ENCODE results near the gene ADCY1.
"Not testable (repeated sequence)": the region's sequence is repeated elsewhere in the genome, so short reads cannot be mapped to it uniquely, and the experiment has no call there.

The ADCY1 gene

GRCh38 chr7:45718464-45719330 lies 144.5 kb downstream of the ADCY1 start:
- peaks cover 11% of the 10 kb centered on the region for H3K4me1 ChIP-seq (ENCODE audit: insufficient read depth, low read length, poor library complexity, severe bottlenecking)
- H3K9me2 ChIP-seq (replicated peaks; ENCODE audit: low read depth, low read length), result no peaks in the 10 kb centered on the region
- H3K36me3 ChIP-seq (ENCODE audit: insufficient read depth, low read length), result peaks cover 8% of the 10 kb centered on the region; the same call in 1 of the 2 replicates
- no peaks in the 10 kb centered on the region for H3F3A ChIP-seq (ENCODE audit: low read depth)
- H4K20me1 ChIP-seq (ENCODE audit: insufficient read depth, low read length, poor library complexity, severe bottlenecking), result no peaks in the 10 kb centered on the region
- H3K4me3 ChIP-seq (ENCODE audit: low read length, poor library complexity, severe bottlenecking), result no peak overlapping the region
- TF ChIP-seq EZH2phosphoT487 (IDR thresholded peaks at IDR 0.05; ENCODE audit: borderline replicate concordance) (no peak), CTCF (conservative IDR thresholded peaks at IDR 0.05; ENCODE audit: low read length) (no peak)
- no peaks in the 10 kb centered on the region for H3K9me3 ChIP-seq (ENCODE audit: insufficient read depth, low read depth, low read length)
- no peaks in the 10 kb centered on the region for H3K79me2 ChIP-seq (ENCODE audit: insufficient read depth, low read length)
- no peak overlapping the region for H3K9ac ChIP-seq (ENCODE audit: low read depth, low read length, poor library complexity, severe bottlenecking)
- no peaks in the 10 kb centered on the region for H3K27me3 ChIP-seq (ENCODE audit: insufficient read depth, low read length, poor library complexity, severe bottlenecking)
- no peak overlapping the region for H2AFZ ChIP-seq (ENCODE audit: low read length)
- peak overlapping the region; percentile 10 for H3K4me2 ChIP-seq (ENCODE audit: low read depth, low read length, poor library complexity, severe bottlenecking)

- no peaks in the 10 kb centered on the region for H3K9me2 ChIP-seq (replicated peaks; ENCODE audit: low read depth, low read length)
- TF ChIP-seq EZH2phosphoT487 (IDR thresholded peaks at IDR 0.05; ENCODE audit: borderline replicate concordance) (no peak), CTCF (conservative IDR thresholded peaks at IDR 0.05; ENCODE audit: low read length) (no peak)
- H3K4me1 ChIP-seq (ENCODE audit: insufficient read depth, low read length, poor library complexity, severe bottlenecking), result peaks cover 11% of the 10 kb centered on the region
- H3K4me2 ChIP-seq (ENCODE audit: low read depth, low read length, poor library complexity, severe bottlenecking), result no peak overlapping the region
- H2AFZ ChIP-seq (ENCODE audit: low read length), result no peak overlapping the region
- H3K9me3 ChIP-seq (ENCODE audit: insufficient read depth, low read depth, low read length), result no peaks in the 10 kb centered on the region
- H3F3A ChIP-seq (ENCODE audit: low read depth), result no peaks in the 10 kb centered on the region
- H3K36me3 ChIP-seq (ENCODE audit: insufficient read depth, low read length), result peaks cover 25% of the 10 kb centered on the region; the same call in 1 of the 2 replicates
- no peak overlapping the region for H3K9ac ChIP-seq (ENCODE audit: low read depth, low read length, poor library complexity, severe bottlenecking)
- no peaks in the 10 kb centered on the region for H4K20me1 ChIP-seq (ENCODE audit: insufficient read depth, low read length, poor library complexity, severe bottlenecking)
- no peaks in the 10 kb centered on the region for H3K27me3 ChIP-seq (ENCODE audit: insufficient read depth, low read length, poor library complexity, severe bottlenecking)
- H3K79me2 ChIP-seq (ENCODE audit: insufficient read depth, low read length), result no peaks in the 10 kb centered on the region
- H3K4me3 ChIP-seq (ENCODE audit: low read length, poor library complexity, severe bottlenecking), result no peak overlapping the region
These were observed 146.8 kb downstream of the ADCY1 start for GRCh38 chr7:45720989-45721388.

GRCh38 chr7:45721686-45722598 lies 147.8 kb downstream of the ADCY1 start:
- no peak overlapping the region for H3K9ac ChIP-seq (ENCODE audit: low read depth, low read length, poor library complexity, severe bottlenecking)
- H2AFZ ChIP-seq (ENCODE audit: low read length), result no peak overlapping the region
- no peaks in the 10 kb centered on the region for H3K27me3 ChIP-seq (ENCODE audit: insufficient read depth, low read length, poor library complexity, severe bottlenecking)
- peaks cover 32% of the 10 kb centered on the region; the same call in 1 of the 2 replicates for H3K36me3 ChIP-seq (ENCODE audit: insufficient read depth, low read length)
- TF ChIP-seq CTCF (conservative IDR thresholded peaks at IDR 0.05; ENCODE audit: low read length) (no peak; the same call in 1 of the 2 replicates), EZH2phosphoT487 (IDR thresholded peaks at IDR 0.05; ENCODE audit: borderline replicate concordance) (no peak)
- H3K4me1 ChIP-seq (ENCODE audit: insufficient read depth, low read length, poor library complexity, severe bottlenecking), result peaks cover 11% of the 10 kb centered on the region
- no peaks in the 10 kb centered on the region for H4K20me1 ChIP-seq (ENCODE audit: insufficient read depth, low read length, poor library complexity, severe bottlenecking)
- H3K9me2 ChIP-seq (replicated peaks; ENCODE audit: low read depth, low read length), result no peaks in the 10 kb centered on the region
- no peaks in the 10 kb centered on the region for H3K9me3 ChIP-seq (ENCODE audit: insufficient read depth, low read depth, low read length)
- H3F3A ChIP-seq (ENCODE audit: low read depth), result no peaks in the 10 kb centered on the region
- no peak overlapping the region for H3K4me2 ChIP-seq (ENCODE audit: low read depth, low read length, poor library complexity, severe bottlenecking)
- no peaks in the 10 kb centered on the region for H3K79me2 ChIP-seq (ENCODE audit: insufficient read depth, low read length)
- no peak overlapping the region for H3K4me3 ChIP-seq (ENCODE audit: low read length, poor library complexity, severe bottlenecking)

- not testable (repeated sequence) for H3K27me3 ChIP-seq (ENCODE audit: insufficient read depth, low read length, poor library complexity, severe bottlenecking); H3K4me1 ChIP-seq (ENCODE audit: insufficient read depth, low read length, poor library complexity, severe bottlenecking); H3F3A ChIP-seq (ENCODE audit: low read depth); H3K9ac ChIP-seq (ENCODE audit: low read depth, low read length, poor library complexity, severe bottlenecking); H4K20me1 ChIP-seq (ENCODE audit: insufficient read depth, low read length, poor library complexity, severe bottlenecking); H2AFZ ChIP-seq (ENCODE audit: low read length); H3K79me2 ChIP-seq (ENCODE audit: insufficient read depth, low read length); H3K9me2 ChIP-seq (replicated peaks; ENCODE audit: low read depth, low read length); H3K9me3 ChIP-seq (ENCODE audit: insufficient read depth, low read depth, low read length); H3K4me3 ChIP-seq (ENCODE audit: low read length, poor library complexity, severe bottlenecking); H3K4me2 ChIP-seq (ENCODE audit: low read depth, low read length, poor library complexity, severe bottlenecking)
- peaks cover 41% of the 10 kb centered on the region; the same call in 1 of the 2 replicates for H3K36me3 ChIP-seq (ENCODE audit: insufficient read depth, low read length)
These were observed 151.1 kb downstream of the ADCY1 start for GRCh38 chr7:45725231-45725630.

Data from Loucy (cell line).